Heart left ventricle (tissue), 16 donors: ENCODE data around the gene KANK4. TPM values are rescaled to one million over a fixed set of nuclear protein-coding genes. Genes with fewer than 3 reads are reported as not detected.
A peak's percentile ranks its signal among the peaks of the same experiment; 100 is the strongest.

Source experiments
- ATAC-seq, 4 donors: fragments of 200-7000 bp; cut with Tn5 transposase; one replicate each; pipeline ENCODE4 v1.9.1; 2020 to 2022; ENCODE audit warnings: moderate library complexity in 4 of 4, mild to moderate bottlenecking in 3 of 4, moderate number of reproducible peaks in 1 of 4
- DNase-seq, 5 donors: peaks; one replicate each; pipeline ENCODE4 v3.0.0-alpha.2; 2020
- H3K27ac ChIP-seq, 12 donors: fragments of 200-600 bp; sonication (generic) in 4 of 12; one replicate each; pipeline versions ENCODE4 v1.5.0 to v1.8.0; 2016 to 2022; ENCODE audit warnings: mild to moderate bottlenecking in 2 of 12
- H3K27me3 ChIP-seq, 9 donors: fragments of 200-600 bp; sonication (generic) in 2 of 9; one replicate each; pipeline versions ENCODE4 v1.5.1 to v1.8.0; 2016 to 2022; ENCODE audit warnings: mild to moderate bottlenecking in 3 of 9
- H3K36me3 ChIP-seq, 9 donors: fragments of 200-600 bp; sonication (generic) in 2 of 9; one replicate each; pipeline versions ENCODE4 v1.5.0 to v1.8.0; 2018 to 2022; ENCODE audit warnings: mild to moderate bottlenecking in 2 of 9
- H3K4me1 ChIP-seq, 12 donors: fragments of 200-600 bp; sonication (generic) in 4 of 12; one replicate each; pipeline versions ENCODE4 v1.5.0 to v1.8.0; 2016 to 2022; ENCODE audit warnings: mild to moderate bottlenecking in 3 of 12
- H3K4me3 ChIP-seq, 12 donors: fragments of 200-600 bp; sonication (generic) in 4 of 12; one replicate each; pipeline versions ENCODE4 v1.5.0 to v1.8.0; 2017 to 2022; ENCODE audit warnings: mild to moderate bottlenecking in 9 of 12, moderate library complexity in 4 of 12
- H3K9me3 ChIP-seq, 12 donors: fragments of 200-600 bp; sonication (generic) in 4 of 12; one replicate each; pipeline versions ENCODE4 v1.5.0 to v1.8.0; 2016 to 2022; ENCODE audit warnings: mild to moderate bottlenecking in 1 of 12
- CTCF ChIP-seq, 12 donors: fragments of 200-600 bp; sonication (generic) in 4 of 12; IDR thresholded peaks; one replicate each; pipeline versions ENCODE4 v1.5.0 to v1.8.0; 2018 to 2022; ENCODE audit warnings: antibody characterized with exemption in 12 of 12, mild to moderate bottlenecking in 5 of 12
- POLR2A ChIP-seq, 2 donors: fragments of 450-650 bp; IDR thresholded peaks; one replicate each; pipeline ENCODE4 v1.6.1; 2017; ENCODE audit warnings: antibody characterized with exemption in 2 of 2, mild to moderate bottlenecking in 2 of 2, moderate library complexity in 2 of 2
- WGBS, 4 donors: extraction: QIAGEN DNeasy Blood & Tissue Kit in 2 of 4; methylation state at CpG; one replicate each; pipeline versions ENCODE4 v1.1.5 to v1.1.7; 2013 to 2018; 5-methylcytosine and 5-hydroxymethylcytosine counted together
- intact Hi-C, 10 donors: fragments of 100-400 bp; cut with DNase I; formaldehyde crosslinking; loops; one replicate each; pipeline versions ENCODE4 v1.11.1 to v1.14.2; 2022
- polyA plus RNA-seq, 2 donors: library from polyadenylated mRNA; stranded (reverse); fragments of 200-250 nt; gene quantifications; one replicate each; pipeline ENCODE4 v1.2.3, GENCODE V29; 2013
- total RNA-seq, 9 donors: library from RNA; depleted of rRNA in 2 of 9; stranded (reverse); fragments of >200 nt in 2 of 9; fragmentation: NEBNext Ultra II Directional in 3 of 9; extraction: Animal tissue kit (Norgen Biotek cat#: 25700) in 3 of 9; gene quantifications; one replicate each; pipeline versions ENCODE4 v1.1.0 to v1.2.4, GENCODE V29; 2016 to 2023
- donor health status: ischemic (EF 13 %, LVEDD 7.1; RV severe dilation, severe dysfunction).
- donor health status: healthy with polysubstance abuse.
- donor health status: DM: no; HTN: yes; CAD: no.
- donor health status: DM: no; HTN: no; CAD: no.
- donor health status: ischemic (EF 25% LVEDD 6.9; RV normal size, moderate dysfunction).
- donor health status: ischemic (EF 25% LVEDD 5.7; RV mildly dilated, moderate dysfunction).
- donor health status: healthy.
- donor health status: DM: yes; HTN: yes; CAD: no.
- donor health status: ischemic (EF 35%, LVEDD 5.7; RV mildly dilated, moderate dysfunction).
- donor health status: nonischemic (EF 11% LVEDD 7.7; RV severe dilation, severe dysfunction).
- donor health status: DM: yes; HTN: yes; CAD: no.
- donor health status: PGD.
- donor health status: ischemic (EF 29% LVEDD 5.4; RV normal size, mild dysfunction).
- donor health status: nonischemic (EF 23%, LVEDD 6.1; RV moderate dilation, normal function).

KANK4 gene
- total and polyA plus RNA-seq, 11 donors, result 0.05 to 4.3 (median 0.15) TPM; not detected in 1

- Histone ChIP-seq H3K27ac (no peak overlapping the region), H3K36me3 (no peaks in the 10 kb centered on the region), H3K4me3 (no peak overlapping the region), H3K4me1 (no peaks in the 10 kb centered on the region), H3K27me3 (no peaks in the 10 kb centered on the region), H3K9me3 (no peaks in the 10 kb centered on the region)
- no peak for DNase-seq
- no peak for TF ChIP-seq CTCF (IDR thresholded peaks at IDR 0.05)
- TF ChIP-seq POLR2A (IDR thresholded peaks at IDR 0.05), result no peak
- WGBS, 4 donors, result 75 to 82% (median 78%) methylated on average over 14 of the region's 14 CpGs
- ATAC-seq, result no peak
- intact Hi-C loops, result no loop called here
Measured at GRCh38 chr1:62232871-62233278, 86.4 kb downstream of the KANK4 start.

GRCh38 chr1:62230718-62231117 lies 88.5 kb downstream of the KANK4 start:
- ATAC-seq, result no peak
- H3K4me3 ChIP-seq, result no peak overlapping the region
- no peaks in the 10 kb centered on the region for H3K4me1 ChIP-seq
- 93 to 94% (median 93%) methylated on average over 5 of the region's 5 CpGs for WGBS, 4 donors
- no peaks in the 10 kb centered on the region for H3K36me3 ChIP-seq
- no peak for DNase-seq
- intact Hi-C loops, result no loop called here
- TF ChIP-seq POLR2A (IDR thresholded peaks at IDR 0.05) (no peak), CTCF (IDR thresholded peaks at IDR 0.05) (no peak)
- no peaks in the 10 kb centered on the region for H3K9me3 ChIP-seq
- no peak overlapping the region for H3K27ac ChIP-seq
- no peaks in the 10 kb centered on the region for H3K27me3 ChIP-seq

- Histone ChIP-seq H3K4me1 (no peaks in the 10 kb centered on the region), H3K27ac (no peak overlapping the region), H3K27me3 (no peaks in the 10 kb centered on the region), H3K36me3 (no peaks in the 10 kb centered on the region), H3K4me3 (no peak overlapping the region), H3K9me3 (no peaks in the 10 kb centered on the region)
- intact Hi-C loops, result no loop called here
- no peak for ATAC-seq
- no peak for TF ChIP-seq CTCF (IDR thresholded peaks at IDR 0.05)
- no peak for TF ChIP-seq POLR2A (IDR thresholded peaks at IDR 0.05)
- WGBS, 4 donors, result 13 to 28% (median 17%) methylated on average over 2 of the region's 2 CpGs
- DNase-seq, result peak in 1 of 5 donors; percentile 16
Measured at GRCh38 chr1:62229932-62230331, 89.3 kb downstream of the KANK4 start.

GRCh38 chr1:62229468-62229867 lies 89.8 kb downstream of the KANK4 start:
- no peaks in the 10 kb centered on the region for H3K27me3 ChIP-seq
- ATAC-seq (no peak), DNase-seq (no peak)
- TF ChIP-seq POLR2A (IDR thresholded peaks at IDR 0.05) (no peak), CTCF (IDR thresholded peaks at IDR 0.05) (no peak)
- no peak overlapping the region for H3K27ac ChIP-seq
- H3K9me3 ChIP-seq, result no peaks in the 10 kb centered on the region
- 87 to 94% (median 89%) methylated on average over 3 of the region's 3 CpGs for WGBS, 4 donors
- intact Hi-C loops, result no loop called here
- H3K4me3 ChIP-seq, result no peak overlapping the region
- no peaks in the 10 kb centered on the region for H3K4me1 ChIP-seq
- no peaks in the 10 kb centered on the region for H3K36me3 ChIP-seq
